GM23338 (cell line): ENCODE data around the gene CBY1. TPM values are rescaled to one million over a fixed set of nuclear protein-coding genes. Genes with fewer than 3 reads are reported as not detected.

Experiments
- ATAC-seq: fragments of 200-7000 bp; cut with Tn5 transposase; 3 replicates; pipeline ENCODE4 v1.9.1; 2020
- DNase-seq: peaks from one replicate; pipeline ENCODE4 v3.0.0-alpha.2; 2015; ENCODE audit warnings: low spot score
- H2AFZ ChIP-seq: fragments of 200-600 bp; sonication (generic); 2 replicates; pipeline ENCODE4 v1.8.0; 2016; ENCODE audit warnings: antibody characterized with exemption, mild to moderate bottlenecking, moderate library complexity
- H3F3A ChIP-seq: fragments of 200-600 bp; sonication (generic); replicated peaks from 2 replicates; pipeline ENCODE4 v1.8.0; 2017; ENCODE audit warnings: antibody characterized with exemption, mixed run types, low read depth
- H3K27ac ChIP-seq: fragments of 200-600 bp; sonication (generic); 2 replicates; pipeline ENCODE4 v1.6.1; 2016; ENCODE audit warnings: low read depth
- H3K27me3 ChIP-seq: fragments of 200-600 bp; sonication (generic); 2 replicates; pipeline ENCODE4 v1.8.0; 2016; ENCODE audit warnings: mild to moderate bottlenecking, mixed run types, moderate library complexity; ENCODE audit not compliant: insufficient read depth
- H3K36me3 ChIP-seq: fragments of 200-600 bp; sonication (generic); 2 replicates; pipeline ENCODE4 v1.8.0; 2016; ENCODE audit warnings: mild to moderate bottlenecking; ENCODE audit not compliant: insufficient read depth
- H3K4me1 ChIP-seq: fragments of 200-600 bp; sonication (generic); 2 replicates; pipeline ENCODE4 v1.8.0; 2016; ENCODE audit warnings: mild to moderate bottlenecking, moderate library complexity; ENCODE audit not compliant: insufficient read depth
- H3K4me2 ChIP-seq: fragments of 200-600 bp; sonication (generic); 2 replicates; pipeline ENCODE4 v1.7.1; 2017; ENCODE audit warnings: mixed run types
- H3K4me3 ChIP-seq: fragments of 200-600 bp; sonication (generic); 2 replicates; pipeline ENCODE4 v1.6.1; 2016; ENCODE audit warnings: mixed run types
- H3K79me2 ChIP-seq: fragments of 200-600 bp; sonication (generic); replicated peaks from 2 replicates; pipeline ENCODE4 v1.8.0; 2017; ENCODE audit warnings: mild to moderate bottlenecking; ENCODE audit not compliant: insufficient read depth
- H3K9me2 ChIP-seq: fragments of 200-600 bp; sonication (generic); 2 replicates; pipeline ENCODE4 v1.8.0; 2017; ENCODE audit not compliant: insufficient read depth
- H4K20me1 ChIP-seq: fragments of 200-600 bp; sonication (generic); replicated peaks from 2 replicates; pipeline ENCODE4 v1.8.0; 2017; ENCODE audit warnings: mild to moderate bottlenecking; ENCODE audit not compliant: insufficient read depth
- H3K27ac Mint-ChIP-seq: 2 replicates; pipeline ENCODE4 v1.8.0; 2020; ENCODE audit warnings: inconsistent platforms, mild to moderate bottlenecking, moderate library complexity, mixed read lengths
- H3K27me3 Mint-ChIP-seq: 3 replicates; pipeline ENCODE4 v1.8.0; 2022; ENCODE audit warnings: low read depth, mild to moderate bottlenecking, moderate library complexity, mixed read lengths, inconsistent platforms; ENCODE audit not compliant: insufficient read depth, poor library complexity
- H3K36me3 Mint-ChIP-seq: 3 replicates; pipeline ENCODE4 v1.8.0; 2021; ENCODE audit warnings: low read depth, mild to moderate bottlenecking, inconsistent platforms, moderate library complexity, mixed read lengths
- H3K4me1 Mint-ChIP-seq: 3 replicates; pipeline ENCODE4 v1.8.0; 2020; ENCODE audit warnings: mild to moderate bottlenecking, inconsistent platforms, mixed read lengths
- H3K4me3 Mint-ChIP-seq: 3 replicates; pipeline ENCODE4 v1.8.0; 2021; ENCODE audit warnings: moderate library complexity, mild to moderate bottlenecking, inconsistent platforms, mixed read lengths
- H3K9me3 Mint-ChIP-seq: 3 replicates; pipeline ENCODE4 v1.8.0; 2020; ENCODE audit warnings: moderate library complexity, mild to moderate bottlenecking, inconsistent platforms, mixed read lengths
- CREB1 ChIP-seq: fragments of 250-450 bp; sonication (Bioruptor Pico); IDR thresholded peaks from 2 replicates; pipeline ENCODE4 v1.5.0; 2020; ENCODE audit warnings: low read depth, mild to moderate bottlenecking, moderate library complexity
- ETS1 ChIP-seq: IDR thresholded peaks from 2 replicates; pipeline ENCODE4 v1.6.1; 2016; ENCODE audit warnings: antibody characterized with exemption
- EZH2phosphoT487 ChIP-seq: fragments of 200-600 bp; sonication (generic); IDR thresholded peaks from one replicate; pipeline ENCODE4 v1.8.1; 2018; ENCODE audit warnings: antibody characterized with exemption; ENCODE audit not compliant: unreplicated experiment
- POLR2AphosphoS5 ChIP-seq: IDR thresholded peaks from 2 replicates; pipeline ENCODE4 v1.6.1; 2016; ENCODE audit warnings: antibody characterized with exemption, low read depth
- STAT1 ChIP-seq: IDR thresholded peaks from one replicate; pipeline ENCODE4 v1.6.1; 2016; ENCODE audit warnings: antibody characterized with exemption; ENCODE audit not compliant: unreplicated experiment
- long read RNA-seq: library from polyadenylated mRNA; unstranded; transcript quantifications from one replicate; pipeline ENCODE4 v2.0.0, GENCODE V29; 2020; ENCODE audit not compliant: unreplicated experiment
- polyA plus RNA-seq: library from polyadenylated mRNA; unstranded; fragments of >200 nt; fragmentation: Nextera tagmentation; extraction: Ambion mirVana; gene quantifications from 2 replicates; pipeline ENCODE4 v1.2.1, GENCODE V29; 2016
- total RNA-seq: library from RNA; depleted of rRNA; stranded (reverse); fragments of >200 nt; shearing (Covaris generic); gene quantifications from 2 replicates; pipeline ENCODE4 v1.2.3, GENCODE V29; 2014; rRNA removed
- TF ChIP-seq, protein P1 (sequence below): fragments of 250-450 bp; sonication (Bioruptor Pico); IDR thresholded peaks from 2 replicates; pipeline ENCODE4 v1.5.0; 2020; ENCODE audit warnings: mild to moderate bottlenecking, moderate library complexity
- TF ChIP-seq, protein P2 (sequence below), 2 experiments: fragments of 200-600 bp in 1 of 2; sonication (generic) in 1 of 2; conservative IDR thresholded peaks; 2 replicates each; pipeline versions ENCODE4 v1.5.1 to v1.6.1; 2016 to 2017; ENCODE audit warnings: antibody characterized with exemption in 2 of 2, low read depth in 2 of 2, mild to moderate bottlenecking in 2 of 2, moderate library complexity in 1 of 2

CBY1 gene
- total RNA-seq (12.8 and 13.2 TPM in 2 replicates), polyA plus RNA-seq (36.1 and 36.4 TPM in 2 replicates)
- long read RNA-seq, transcript CBY1-201 (5 exons, 1,133 nt) = major isoform, 8 of 17 reads
- long read RNA-seq, partial matches to known transcripts = 3 of 17 reads
- long read RNA-seq, other reads (novel, unspliced or antisense) = 4 of 17 reads

- H3K27me3 ChIP-seq = no peaks in the 10 kb centered on the region
- peaks cover 8% of the 10 kb centered on the region; the same call in 2 of the 3 replicates for H3K9me3 Mint-ChIP-seq
- H3K4me1 Mint-ChIP-seq = peaks cover 8% of the 10 kb centered on the region
- peak within 1 kb of the TSS; percentile 88 for H3K27ac ChIP-seq
- peaks cover 12% of the 10 kb centered on the region for H3K36me3 Mint-ChIP-seq
- no peaks in the 10 kb centered on the region; the same call in 1 of the 2 replicates for H4K20me1 ChIP-seq
- H3K9me2 ChIP-seq = no peaks in the 10 kb centered on the region
- H3K79me2 ChIP-seq = 0 out of 2 replicates have a peak, but pooled peaks cover 4% of the 10 kb centered on the region
- TF ChIP-seq EZH2phosphoT487 (no peak), POLR2AphosphoS5 (peak; percentile 66), CREB1 (CRISPR knock-in tag) (no peak), STAT1 (no peak), ETS1 (no peak)
- TF ChIP-seq, protein P1, sequence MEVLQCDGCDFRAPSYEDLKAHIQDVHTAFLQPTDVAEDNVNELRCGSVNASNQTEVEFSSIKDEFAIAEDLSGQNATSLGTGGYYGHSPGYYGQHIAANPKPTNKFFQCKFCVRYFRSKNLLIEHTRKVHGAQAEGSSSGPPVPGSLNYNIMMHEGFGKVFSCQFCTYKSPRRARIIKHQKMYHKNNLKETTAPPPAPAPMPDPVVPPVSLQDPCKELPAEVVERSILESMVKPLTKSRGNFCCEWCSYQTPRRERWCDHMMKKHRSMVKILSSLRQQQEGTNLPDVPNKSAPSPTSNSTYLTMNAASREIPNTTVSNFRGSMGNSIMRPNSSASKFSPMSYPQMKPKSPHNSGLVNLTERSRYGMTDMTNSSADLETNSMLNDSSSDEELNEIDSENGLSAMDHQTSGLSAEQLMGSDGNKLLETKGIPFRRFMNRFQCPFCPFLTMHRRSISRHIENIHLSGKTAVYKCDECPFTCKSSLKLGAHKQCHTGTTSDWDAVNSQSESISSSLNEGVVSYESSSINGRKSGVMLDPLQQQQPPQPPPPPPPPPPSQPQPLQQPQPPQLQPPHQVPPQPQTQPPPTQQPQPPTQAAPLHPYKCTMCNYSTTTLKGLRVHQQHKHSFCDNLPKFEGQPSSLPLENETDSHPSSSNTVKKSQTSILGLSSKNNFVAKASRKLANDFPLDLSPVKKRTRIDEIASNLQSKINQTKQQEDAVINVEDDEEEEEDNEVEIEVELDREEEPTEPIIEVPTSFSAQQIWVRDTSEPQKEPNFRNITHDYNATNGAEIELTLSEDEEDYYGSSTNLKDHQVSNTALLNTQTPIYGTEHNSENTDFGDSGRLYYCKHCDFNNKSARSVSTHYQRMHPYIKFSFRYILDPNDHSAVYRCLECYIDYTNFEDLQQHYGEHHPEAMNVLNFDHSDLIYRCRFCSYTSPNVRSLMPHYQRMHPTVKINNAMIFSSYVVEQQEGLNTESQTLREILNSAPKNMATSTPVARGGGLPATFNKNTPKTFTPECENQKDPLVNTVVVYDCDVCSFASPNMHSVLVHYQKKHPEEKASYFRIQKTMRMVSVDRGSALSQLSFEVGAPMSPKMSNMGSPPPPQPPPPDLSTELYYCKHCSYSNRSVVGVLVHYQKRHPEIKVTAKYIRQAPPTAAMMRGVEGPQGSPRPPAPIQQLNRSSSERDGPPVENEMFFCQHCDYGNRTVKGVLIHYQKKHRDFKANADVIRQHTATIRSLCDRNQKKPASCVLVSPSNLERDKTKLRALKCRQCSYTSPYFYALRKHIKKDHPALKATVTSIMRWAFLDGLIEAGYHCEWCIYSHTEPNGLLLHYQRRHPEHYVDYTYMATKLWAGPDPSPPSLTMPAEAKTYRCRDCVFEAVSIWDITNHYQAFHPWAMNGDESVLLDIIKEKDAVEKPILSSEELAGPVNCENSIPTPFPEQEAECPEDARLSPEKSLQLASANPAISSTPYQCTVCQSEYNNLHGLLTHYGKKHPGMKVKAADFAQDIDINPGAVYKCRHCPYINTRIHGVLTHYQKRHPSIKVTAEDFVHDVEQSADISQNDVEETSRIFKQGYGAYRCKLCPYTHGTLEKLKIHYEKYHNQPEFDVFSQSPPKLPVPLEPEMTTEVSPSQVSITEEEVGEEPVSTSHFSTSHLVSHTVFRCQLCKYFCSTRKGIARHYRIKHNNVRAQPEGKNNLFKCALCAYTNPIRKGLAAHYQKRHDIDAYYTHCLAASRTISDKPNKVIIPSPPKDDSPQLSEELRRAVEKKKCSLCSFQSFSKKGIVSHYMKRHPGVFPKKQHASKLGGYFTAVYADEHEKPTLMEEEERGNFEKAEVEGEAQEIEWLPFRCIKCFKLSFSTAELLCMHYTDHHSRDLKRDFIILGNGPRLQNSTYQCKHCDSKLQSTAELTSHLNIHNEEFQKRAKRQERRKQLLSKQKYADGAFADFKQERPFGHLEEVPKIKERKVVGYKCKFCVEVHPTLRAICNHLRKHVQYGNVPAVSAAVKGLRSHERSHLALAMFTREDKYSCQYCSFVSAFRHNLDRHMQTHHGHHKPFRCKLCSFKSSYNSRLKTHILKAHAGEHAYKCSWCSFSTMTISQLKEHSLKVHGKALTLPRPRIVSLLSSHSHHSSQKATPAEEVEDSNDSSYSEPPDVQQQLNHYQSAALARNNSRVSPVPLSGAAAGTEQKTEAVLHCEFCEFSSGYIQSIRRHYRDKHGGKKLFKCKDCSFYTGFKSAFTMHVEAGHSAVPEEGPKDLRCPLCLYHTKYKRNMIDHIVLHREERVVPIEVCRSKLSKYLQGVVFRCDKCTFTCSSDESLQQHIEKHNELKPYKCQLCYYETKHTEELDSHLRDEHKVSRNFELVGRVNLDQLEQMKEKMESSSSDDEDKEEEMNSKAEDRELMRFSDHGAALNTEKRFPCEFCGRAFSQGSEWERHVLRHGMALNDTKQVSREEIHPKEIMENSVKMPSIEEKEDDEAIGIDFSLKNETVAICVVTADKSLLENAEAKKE = no peak
- TF ChIP-seq, protein P2, sequence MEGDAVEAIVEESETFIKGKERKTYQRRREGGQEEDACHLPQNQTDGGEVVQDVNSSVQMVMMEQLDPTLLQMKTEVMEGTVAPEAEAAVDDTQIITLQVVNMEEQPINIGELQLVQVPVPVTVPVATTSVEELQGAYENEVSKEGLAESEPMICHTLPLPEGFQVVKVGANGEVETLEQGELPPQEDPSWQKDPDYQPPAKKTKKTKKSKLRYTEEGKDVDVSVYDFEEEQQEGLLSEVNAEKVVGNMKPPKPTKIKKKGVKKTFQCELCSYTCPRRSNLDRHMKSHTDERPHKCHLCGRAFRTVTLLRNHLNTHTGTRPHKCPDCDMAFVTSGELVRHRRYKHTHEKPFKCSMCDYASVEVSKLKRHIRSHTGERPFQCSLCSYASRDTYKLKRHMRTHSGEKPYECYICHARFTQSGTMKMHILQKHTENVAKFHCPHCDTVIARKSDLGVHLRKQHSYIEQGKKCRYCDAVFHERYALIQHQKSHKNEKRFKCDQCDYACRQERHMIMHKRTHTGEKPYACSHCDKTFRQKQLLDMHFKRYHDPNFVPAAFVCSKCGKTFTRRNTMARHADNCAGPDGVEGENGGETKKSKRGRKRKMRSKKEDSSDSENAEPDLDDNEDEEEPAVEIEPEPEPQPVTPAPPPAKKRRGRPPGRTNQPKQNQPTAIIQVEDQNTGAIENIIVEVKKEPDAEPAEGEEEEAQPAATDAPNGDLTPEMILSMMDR (conservative IDR thresholded peaks at IDR 0.05; ENCODE audit: low read depth in 2 of 2) = 0 out of 4 replicates have a peak, but pooled peaks of 1 of the 2 experiments have one; percentile 10
- peaks cover 5% of the 10 kb centered on the region for H3K4me1 ChIP-seq
- H3K27me3 Mint-ChIP-seq = peaks cover 6% of the 10 kb centered on the region
- H3K27ac Mint-ChIP-seq = peak within 1 kb of the TSS; percentile 99
- peak within 1 kb of the TSS; percentile 74 for H3K4me3 ChIP-seq
- peak; percentile 92 for ATAC-seq
- no peaks in the 10 kb centered on the region for H3F3A ChIP-seq
- H3K4me2 ChIP-seq = peak within 1 kb of the TSS; percentile 99
- H3K4me3 Mint-ChIP-seq = peak within 1 kb of the TSS; percentile 91
- peak within 1 kb of the TSS; percentile 49 for H2AFZ ChIP-seq
- DNase-seq = peak; percentile 99
- no peaks in the 10 kb centered on the region for H3K36me3 ChIP-seq
These were observed at the start of gene CBY1, which contains the start of gene FAM227A for GRCh38 chr22:38656256-38657044. Gene CBY1, plus strand, starts transcription at chr22:38656638. Its CDS starts 11,417 bp downstream, at chr22:38668055. Gene FAM227A, minus strand, starts transcription at chr22:38656392. Its CDS starts 6,224 bp downstream, at chr22:38650168.
